ENCODE measurements around the gene SSBP1. TPM values are rescaled to one million over a fixed set of nuclear protein-coding genes. Genes with fewer than 3 reads are reported as not detected.

Gene SSBP1
- total RNA-seq, 1 donor from 2014 or later, result 116 TPM

GRCh38 chr7:141731476-141732149 is 6.5 kb upstream of the SSBP1 start:
- Mint-ChIP-seq H3K9me3 (no peaks in the 10 kb centered on the region), H3K27ac (no peak overlapping the region), H3K4me1 (ENCODE audit: unreplicated experiment) (no peaks in the 10 kb centered on the region), H3K4me3 (no peak overlapping the region), H3K36me3 (no peaks in the 10 kb centered on the region), H3K27me3 (peaks cover 3% of the 10 kb centered on the region)
- TF ChIP-seq CTCF (conservative IDR thresholded peaks at IDR 0.05), result no peak
- DNase-seq (ENCODE audit: extremely low spot score, unreplicated experiment), result no peak

GRCh38 chr7:141737118-141737835 is 881 bp upstream of the SSBP1 start:
- no peak for TF ChIP-seq CTCF (conservative IDR thresholded peaks at IDR 0.05)
- Mint-ChIP-seq H3K36me3 (peaks cover 14% of the 10 kb centered on the region), H3K27ac (peak overlapping the region; percentile 98), H3K27me3 (no peaks in the 10 kb centered on the region), H3K4me3 (peak overlapping the region; percentile 98), H3K4me1 (ENCODE audit: unreplicated experiment) (peaks cover 17% of the 10 kb centered on the region), H3K9me3 (no peaks in the 10 kb centered on the region)
- no peak for DNase-seq (ENCODE audit: extremely low spot score, unreplicated experiment)

GRCh38 chr7:141738592-141739013 is 445 bp downstream of the SSBP1 start:
- Mint-ChIP-seq H3K36me3 (peaks cover 24% of the 10 kb centered on the region), H3K27me3 (no peaks in the 10 kb centered on the region), H3K4me1 (ENCODE audit: unreplicated experiment) (peaks cover 17% of the 10 kb centered on the region), H3K27ac (peak overlapping the region; percentile 98), H3K4me3 (peak overlapping the region; percentile 98), H3K9me3 (no peaks in the 10 kb centered on the region)
- DNase-seq (ENCODE audit: extremely low spot score, unreplicated experiment), result no peak
- TF ChIP-seq CTCF (conservative IDR thresholded peaks at IDR 0.05), result no peak

- Mint-ChIP-seq H3K9me3 (no peaks in the 10 kb centered on the region), H3K4me3 (peak overlapping the region; percentile 82), H3K27me3 (no peaks in the 10 kb centered on the region), H3K4me1 (ENCODE audit: unreplicated experiment) (peaks cover 17% of the 10 kb centered on the region), H3K36me3 (peaks cover 30% of the 10 kb centered on the region), H3K27ac (peak overlapping the region; percentile 98)
- TF ChIP-seq CTCF (conservative IDR thresholded peaks at IDR 0.05), result no peak
- no peak for DNase-seq (ENCODE audit: extremely low spot score, unreplicated experiment)
Observed at GRCh38 chr7:141739250-141739649, 1.1 kb downstream of the SSBP1 start.

- Mint-ChIP-seq H3K27ac (no peak overlapping the region), H3K36me3 (peaks cover 43% of the 10 kb centered on the region), H3K9me3 (no peaks in the 10 kb centered on the region), H3K4me1 (ENCODE audit: unreplicated experiment) (peaks cover 17% of the 10 kb centered on the region), H3K4me3 (no peak overlapping the region), H3K27me3 (no peaks in the 10 kb centered on the region)
- DNase-seq (ENCODE audit: extremely low spot score, unreplicated experiment), result no peak
- no peak for TF ChIP-seq CTCF (conservative IDR thresholded peaks at IDR 0.05)
Observed at GRCh38 chr7:141742229-141742628, 4.1 kb downstream of the SSBP1 start.
